ENCODE measurements around the gene SIDT2. TPM values are rescaled to one million over a fixed set of nuclear protein-coding genes. Genes with fewer than 3 reads are reported as not detected.

Gene SIDT2
- total and polyA plus RNA-seq, 2 of the 8 experiments (the other 6 are each of a cell fraction or from before 2014, with no cell fraction given): 18.5 to 21.1 TPM

- TF ChIP-seq POU5F1 (IDR thresholded peaks at IDR 0.05; ENCODE audit: low read depth, low read length): no peak
- TF ChIP-seq TAF1 (IDR thresholded peaks at IDR 0.05; ENCODE audit: low read depth, low read length): no peak
- TF ChIP-seq TBP (IDR thresholded peaks at IDR 0.05; ENCODE audit: low read depth, low read length): no peak
- no peak for TF ChIP-seq TCF12 (IDR thresholded peaks at IDR 0.05; ENCODE audit: low read depth, low read length)
- TF ChIP-seq BCL11A (IDR thresholded peaks at IDR 0.05; ENCODE audit: low read depth in 2 of 2, low read length in 2 of 2): no peak
- TF ChIP-seq SRF (IDR thresholded peaks at IDR 0.05; ENCODE audit: low read depth, low read length): no peak
- no peak for TF ChIP-seq RXRA (IDR thresholded peaks at IDR 0.05; ENCODE audit: insufficient read depth, low read depth, low read length)
- no peak for TF ChIP-seq JUN (IDR thresholded peaks at IDR 0.05; ENCODE audit: low read depth, low read length)
- TF ChIP-seq SP2 (IDR thresholded peaks at IDR 0.05; ENCODE audit: low read length): no peak
These were observed 7.3 kb downstream of the SIDT2 start (continued) for GRCh38 chr11:117185736-117186430.

Measured in H1 (cell line).